K562 (cell line): ENCODE results near the gene PRR16. TPM values are rescaled to one million over a fixed set of nuclear protein-coding genes. Genes with fewer than 3 reads are reported as not detected.
A peak's percentile ranks its signal among the peaks of the same experiment; 100 is the strongest.

Source experiments
- ATAC-seq: fragments of 200-7000 bp; cut with Tn5 transposase; 3 replicates; pipeline ENCODE4 v1.9.1; 2020; ENCODE audit warnings: moderate library complexity
- BruUV-seq: library from RNA; stranded (reverse); fragments of 400-500 nt; replicated peaks from 2 replicates; lab custom pipeline; 2021; lab: Mats Ljungman, UMichigan
- CTCF ChIA-PET: fragments of 300-600 bp; formaldehyde crosslinking; extraction: SDS; loops from one replicate; lab custom pipeline; 2021; ENCODE audit warnings: low intra/inter-chr PET ratio; lab: Yijun Ruan, JAX
- POLR2A ChIA-PET: fragments of 300-600, 350-650 bp; sonication (Branson Sonifier 250); formaldehyde crosslinking; extraction: SDS; loops from one replicate; lab custom pipeline; 2021; ENCODE audit warnings: antibody characterized with exemption, inconsistent platforms; lab: Yijun Ruan, JAX
- DNase-seq, 4 experiments: peaks; one replicate each; pipeline versions ENCODE4 v3.0.0 to v3.0.0-alpha.2; 2011 to 2018; ENCODE audit warnings: low spot score in 3 of 4, mixed read lengths in 3 of 4; ENCODE audit errors: extremely low read depth in 1 of 4
- FAIRE-seq: peaks from 2 replicates; lab custom pipeline; 2011; peaks lifted over from hg19 to GRCh38; lab: Jason Lieb, UNC
- H2AFZ ChIP-seq: 2 replicates; pipeline ENCODE4 v1.6.0; 2011; ENCODE audit warnings: low read depth, low read length, control low read depth, inconsistent platforms
- H3K27ac ChIP-seq: fragments of 200-600 bp; 3 replicates; pipeline ENCODE4 v1.8.0; 2011; ENCODE audit warnings: low read depth, mild to moderate bottlenecking, control low read depth, inconsistent platforms, low read length, moderate library complexity, mixed read lengths; ENCODE audit errors: extremely low read depth
- H3K27me3 ChIP-seq, 2 experiments: fragments of 300-600 bp in 1 of 2; 2 replicates in 1 of 2; 3 replicates in 1 of 2; pipeline versions ENCODE4 v1.6.0 to v1.8.0; 2011; ENCODE audit warnings: inconsistent platforms in 2 of 2, low read length in 2 of 2, mild to moderate bottlenecking in 1 of 2, mixed read lengths in 1 of 2, moderate library complexity in 1 of 2; ENCODE audit not compliant: control insufficient read depth in 2 of 2, insufficient read depth in 2 of 2
- H3K36me3 ChIP-seq: fragments of 300-600 bp; 3 replicates; pipeline ENCODE4 v1.8.0; 2011; ENCODE audit warnings: mild to moderate bottlenecking, low read length, inconsistent platforms; ENCODE audit not compliant: control insufficient read depth, insufficient read depth
- H3K4me1 ChIP-seq, 2 experiments: fragments of 200-600 bp in 1 of 2; replicated peaks in 1 of 2; 2 replicates in 1 of 2; 3 replicates in 1 of 2; pipeline versions ENCODE4 v1.5.1 to v1.8.0; 2011; ENCODE audit warnings: inconsistent platforms in 2 of 2, low read length in 2 of 2, mild to moderate bottlenecking in 1 of 2, mixed read lengths in 1 of 2, moderate library complexity in 1 of 2; ENCODE audit not compliant: control insufficient read depth in 2 of 2, insufficient read depth in 2 of 2
- H3K4me2 ChIP-seq: 2 replicates; pipeline ENCODE4 v1.6.1; 2011; ENCODE audit warnings: low read length, control low read depth, inconsistent platforms, mixed read lengths; ENCODE audit not compliant: insufficient read depth
- H3K4me3 ChIP-seq: fragments of 200-600 bp; sonication (generic), shearing (Covaris generic); 2 replicates; pipeline ENCODE4 v1.5.1; 2016; ENCODE audit warnings: control low read depth, inconsistent platforms
- H3K79me2 ChIP-seq: fragments of 200-600 bp; 3 replicates; pipeline ENCODE4 v1.8.0; 2011; ENCODE audit warnings: low read length, inconsistent platforms; ENCODE audit not compliant: control insufficient read depth, insufficient read depth
- H3K9ac ChIP-seq, 2 experiments: 2 replicates each; pipeline versions ENCODE4 v1.6.0 to v1.6.1; 2011; ENCODE audit warnings: low read depth in 2 of 2, low read length in 2 of 2, control low read depth in 1 of 2, inconsistent platforms in 1 of 2, mild to moderate bottlenecking in 1 of 2, mixed read lengths in 1 of 2; ENCODE audit not compliant: insufficient read depth in 1 of 2
- H3K9me1 ChIP-seq: one replicate; pipeline ENCODE4 v1.6.0; 2011; ENCODE audit warnings: inconsistent platforms, mild to moderate bottlenecking, low read length, moderate library complexity; ENCODE audit not compliant: control insufficient read depth, insufficient read depth
- H3K9me3 ChIP-seq: replicated peaks from 2 replicates; pipeline ENCODE4 v1.5.1; 2011; ENCODE audit warnings: low read depth, low read length, inconsistent platforms; ENCODE audit not compliant: control insufficient read depth, insufficient read depth
- H4K20me1 ChIP-seq: replicated peaks from 2 replicates; pipeline ENCODE4 v1.6.1; 2011; ENCODE audit warnings: low read length, inconsistent platforms, mixed read lengths; ENCODE audit not compliant: control insufficient read depth, insufficient read depth
- CBFA2T2 ChIP-seq: fragments of 450-650 bp; conservative IDR thresholded peaks from 2 replicates; pipeline ENCODE4 v1.6.1; 2017; ENCODE audit warnings: mild to moderate bottlenecking
- CBFA2T3 ChIP-seq: fragments of 450-650 bp; IDR thresholded peaks from 2 replicates; pipeline ENCODE4 v1.6.1; 2017
- FIP1L1 ChIP-seq: fragments of 200-400 bp; formaldehyde crosslinking; IDR thresholded peaks from 2 replicates; pipeline ENCODE4 v1.6.1; 2018; ENCODE audit warnings: mild to moderate bottlenecking, low read depth, low read length; ENCODE audit not compliant: poor library complexity, severe bottlenecking
- FOSL1 ChIP-seq: fragments of 200-800 bp; sonication (Bioruptor generic); conservative IDR thresholded peaks from 2 replicates; pipeline ENCODE4 v1.6.1; 2016; ENCODE audit warnings: missing genetic modification characterization, missing compliant biosample characterization
- TAL1 ChIP-seq: fragments of 450-650 bp; IDR thresholded peaks from 2 replicates; pipeline ENCODE4 v1.6.1; 2016; ENCODE audit warnings: mild to moderate bottlenecking
- ZNF143 ChIP-seq: sonication (generic); formaldehyde crosslinking; IDR thresholded peaks from 2 replicates; pipeline ENCODE4 v1.9.0; 2022; ENCODE audit warnings: mild to moderate bottlenecking, missing genetic modification reagents
- ZNF511 ChIP-seq: sonication (generic); formaldehyde crosslinking; IDR thresholded peaks from 2 replicates; pipeline ENCODE4 v1.8.0; 2022; ENCODE audit warnings: mild to moderate bottlenecking, missing genetic modification reagents
- WGBS: fragments of 100-300 bp; shearing (Covaris generic); methylation state at CpG from one replicate; pipeline ENCODE4 v1.1.6; 2016; ENCODE audit warnings: low coverage, mixed read lengths; ENCODE audit not compliant: insufficient coverage; ENCODE audit errors: missing lambda C conversion rate; 5-methylcytosine and 5-hydroxymethylcytosine counted together
- in situ Hi-C: fragments of 300-500 bp; cut with MboI; formaldehyde crosslinking; loops from 4 replicates; pipeline ENCODE4 v1.15.0; 2018; ENCODE audit warnings: inconsistent platforms, mixed read lengths
- intact Hi-C: fragments of 100-400 bp; cut with micrococcal nuclease; formaldehyde crosslinking; loops from 2 replicates; pipeline ENCODE4 v1.14.2; 2022
- polyA plus RNA-seq, 8 experiments: library from polyadenylated mRNA; depleted of rRNA in 4 of 8; stranded (reverse) in 5 of 8; unstranded in 3 of 8; fragments of >200 nt; fragmentation: Nextera tagmentation in 2 of 8; fragmentation: Illumina TruSeq in 1 of 8; extraction: Ambion mirVana in 2 of 8; extraction: Trizol in 1 of 8; gene quantifications; 2 replicates each; pipeline versions ENCODE4 v1.2.1 to v1.2.3, GENCODE V29; 2011 to 2014; ENCODE audit warnings: inconsistent platforms in 1 of 8, missing spikeins in 1 of 8
- total RNA-seq, 7 experiments: library from RNA; depleted of rRNA in 6 of 7; stranded (reverse); fragments of >200 nt in 6 of 7; fragmentation: Illumina TruSeq in 2 of 7; extraction: Trizol in 2 of 7; gene quantifications; 2 replicates each; pipeline versions ENCODE4 v1.2.1 to v1.2.3, GENCODE V29; 2011 to 2021; ENCODE audit warnings: low replicate concordance in 1 of 7

Gene PRR16
- total and polyA plus RNA-seq, 9 of the 15 experiments (the other 6 are each of a cell fraction or from before 2014, with no cell fraction given), result 0.61 to 10.1 (median 3.3) TPM

- 26% methylated on average over 4 of the region's 4 CpGs for WGBS
- Histone ChIP-seq H3K79me2 (no peaks in the 10 kb centered on the region; the same call in 1 of the 3 replicates), H3K9ac (no peak overlapping the region), H3K4me2 (no peak overlapping the region), H2AFZ (peak overlapping the region; percentile 14; the same call in 1 of the 2 replicates), H4K20me1 (no peaks in the 10 kb centered on the region), H3K4me3 (no peak overlapping the region), H3K9me3 (no peaks in the 10 kb centered on the region), H3K27ac (no peak overlapping the region), H3K9me1 (no peaks in the 10 kb centered on the region)
- BruUV-seq, result no TSS peak
- ATAC-seq, result no peak
- in situ Hi-C loops (no loop called here), intact Hi-C loops (no loop called here)
- CTCF ChIA-PET, result no interaction called here
- POLR2A ChIA-PET, result no interaction called here
- peak; percentile 66 for TF ChIP-seq FOSL1 (tag)
- no peak for TF ChIP-seq ZNF143 (CRISPR knock-in tag)
- TF ChIP-seq, all 486 proteins: peak for 1
- no peaks in the 10 kb centered on the region for H3K27me3 ChIP-seq
- no peak for DNase-seq
- no peaks in the 10 kb centered on the region; a peak in 1 of 5 replicates for H3K4me1 ChIP-seq
- no peaks in the 10 kb centered on the region for H3K36me3 ChIP-seq
- no peak for FAIRE-seq
Measured at GRCh38 chr5:120564013-120564412, 99.9 kb downstream of the PRR16 start.

GRCh38 chr5:120567066-120567465 is 103.0 kb downstream of the PRR16 start:
- no peaks in the 10 kb centered on the region for H3K9me3 ChIP-seq
- no peak for DNase-seq
- no TSS peak for BruUV-seq
- no peaks in the 10 kb centered on the region for H3K36me3 ChIP-seq
- no peak; the same call in 1 of the 3 replicates for ATAC-seq
- H3K79me2 ChIP-seq, result no peaks in the 10 kb centered on the region; the same call in 2 of the 3 replicates
- WGBS, result 11% methylated on average over 1 of the region's 1 CpG
- no peak for TF ChIP-seq ZNF511 (CRISPR knock-in tag)
- peak; percentile 12; the same call in 1 of the 2 replicates for TF ChIP-seq TAL1
- peak; percentile 31; the same call in 1 of the 2 replicates for TF ChIP-seq CBFA2T2
- TF ChIP-seq FIP1L1, result no peak
- TF ChIP-seq CBFA2T3, result peak; percentile 60
- TF ChIP-seq, all 486 proteins: peak for 3
- ChIA-PET POLR2A (no interaction called here), CTCF (no interaction called here)
- no peak overlapping the region for H3K9ac ChIP-seq
- H3K9me1 ChIP-seq, result no peaks in the 10 kb centered on the region
- no peaks in the 10 kb centered on the region for H3K27me3 ChIP-seq
- no peaks in the 10 kb centered on the region; a peak in 1 of 5 replicates for H3K4me1 ChIP-seq
- H2AFZ ChIP-seq, result no peak overlapping the region
- FAIRE-seq, result no peak
- intact Hi-C loops (no loop called here), in situ Hi-C loops (no loop called here)
- no peak overlapping the region for H3K4me2 ChIP-seq
- no peak overlapping the region for H3K4me3 ChIP-seq
- no peaks in the 10 kb centered on the region for H4K20me1 ChIP-seq
- H3K27ac ChIP-seq, result no peak overlapping the region
